SK-MEL-5 (cell line): ENCODE results near the gene RUSF1. TPM values are rescaled to one million over a fixed set of nuclear protein-coding genes. Genes with fewer than 3 reads are reported as not detected.
"Not testable (repeated sequence)": the region's sequence is repeated elsewhere in the genome, so short reads cannot be mapped to it uniquely, and the experiment has no call there.

Experiments used
- DNase-seq: peaks from one replicate; pipeline ENCODE4 v3.0.0-alpha.2; 2016; ENCODE audit warnings: low read depth, low spot score
- in situ Hi-C: cut with HindIII; loops from 2 replicates; pipeline ENCODE4 v1.10.0; 2016; ENCODE audit warnings: low sequenced_read_pairs, high pct_unique_total_duplicates, low pct_unique_long_range_greater_than_20kb
- polyA plus RNA-seq, 2 experiments: library from polyadenylated mRNA; depleted of rRNA; stranded (reverse); fragments of >200 nt; gene quantifications; 2 replicates each; pipeline ENCODE4 v1.2.3, GENCODE V29; 2015
- total RNA-seq: library from RNA; depleted of rRNA; stranded (reverse); fragments of >200 nt; shearing (Covaris generic); gene quantifications from 2 replicates; pipeline ENCODE4 v1.2.3, GENCODE V29; 2014; rRNA removed

Gene RUSF1
- 83.6 and 89.7 TPM in 2 replicates for total RNA-seq
- polyA plus RNA-seq (2015; cell fraction: cytosol; rRNA removed): 130 and 143 TPM in 2 replicates
- 456 and 561 TPM in 2 replicates for polyA plus RNA-seq (2015; cell fraction: nucleus; rRNA removed)

- DNase-seq: peak; percentile 84
- in situ Hi-C loops: no loop called here
Observed at GRCh38 chr16:31507929-31508705, at the start of gene RUSF1. RUSF1 (minus strand) TSS chr16:31508391; CDS start chr16:31508373, 18 bp downstream.

GRCh38 chr16:31542763-31543162 lies 34.6 kb upstream of the RUSF1 start:
- in situ Hi-C loops: no loop called here
- no peak for DNase-seq

GRCh38 chr16:31539762-31540161 lies 31.6 kb upstream of the RUSF1 start:
- in situ Hi-C loops, DNase-seq: not testable (repeated sequence)

GRCh38 chr16:31538243-31538598 lies 30.0 kb upstream of the RUSF1 start:
- in situ Hi-C loops, DNase-seq: not testable (repeated sequence)

GRCh38 chr16:31537362-31538242 lies 29.4 kb upstream of the RUSF1 start:
- in situ Hi-C loops: no loop called here
- no peak for DNase-seq

- no peak for DNase-seq
- in situ Hi-C loops: no loop called here
Observed at GRCh38 chr16:31536804-31537361, 28.7 kb upstream of the RUSF1 start.

GRCh38 chr16:31535737-31536136 lies 27.5 kb upstream of the RUSF1 start:
- DNase-seq: no peak
- in situ Hi-C loops: no loop called here

GRCh38 chr16:31532896-31533295 lies 24.7 kb upstream of the RUSF1 start:
- DNase-seq: no peak
- in situ Hi-C loops: no loop called here

GRCh38 chr16:31532120-31532519 lies 23.9 kb upstream of the RUSF1 start:
- DNase-seq: no peak
- in situ Hi-C loops: no loop called here

GRCh38 chr16:31531096-31531495 lies 22.9 kb upstream of the RUSF1 start:
- DNase-seq: no peak
- in situ Hi-C loops: no loop called here

GRCh38 chr16:31530405-31530804 lies 22.2 kb upstream of the RUSF1 start:
- in situ Hi-C loops: no loop called here
- DNase-seq: no peak

- in situ Hi-C loops: no loop called here
- no peak for DNase-seq
Observed at GRCh38 chr16:31529937-31530312, 21.7 kb upstream of the RUSF1 start.

- in situ Hi-C loops: no loop called here
- DNase-seq: no peak
Observed at GRCh38 chr16:31529108-31529936, 21.1 kb upstream of the RUSF1 start.

- DNase-seq: no peak
- in situ Hi-C loops: no loop called here
Observed at GRCh38 chr16:31528523-31529107, 20.4 kb upstream of the RUSF1 start.

- no peak for DNase-seq
- in situ Hi-C loops: no loop called here
Observed at GRCh38 chr16:31527734-31528274, 19.6 kb upstream of the RUSF1 start, which contains the start of gene AHSP. AHSP (plus strand) TSS chr16:31527900; CDS start chr16:31528140, 240 bp downstream.

- in situ Hi-C loops: no loop called here
- no peak for DNase-seq
Observed at GRCh38 chr16:31525113-31525512, 16.9 kb upstream of the RUSF1 start.

- in situ Hi-C loops, DNase-seq: not testable (repeated sequence)
Observed at GRCh38 chr16:31523768-31524167, 15.6 kb upstream of the RUSF1 start.
